Ishikawa (cell line): ENCODE results near the gene WNT4.

ENCODE experiments used
- CEBPB ChIP-seq: IDR thresholded peaks from 2 replicates; pipeline ENCODE4 v1.6.1; 2012
- EGR1 ChIP-seq: IDR thresholded peaks from 2 replicates; pipeline ENCODE4 v1.6.1; 2012
- EP300 ChIP-seq: IDR thresholded peaks from 2 replicates; pipeline ENCODE4 v1.6.1; 2012; ENCODE audit warnings: borderline replicate concordance
- NFIC ChIP-seq: IDR thresholded peaks from 2 replicates; pipeline ENCODE4 v1.6.1; 2012
- RAD21 ChIP-seq: IDR thresholded peaks from 2 replicates; pipeline ENCODE4 v1.6.1; 2012; ENCODE audit warnings: low read depth
- TAF1 ChIP-seq: IDR thresholded peaks from 2 replicates; pipeline ENCODE4 v1.6.1; 2012; ENCODE audit warnings: low read depth, mild to moderate bottlenecking
- TCF12 ChIP-seq: IDR thresholded peaks from 2 replicates; pipeline ENCODE4 v1.6.1; 2012; ENCODE audit warnings: low read depth
- TEAD4 ChIP-seq: IDR thresholded peaks from 2 replicates; pipeline ENCODE4 v1.6.1; 2012
- YY1 ChIP-seq: IDR thresholded peaks from 2 replicates; pipeline ENCODE4 v1.6.1; 2012; ENCODE audit warnings: low read depth
- ZBTB7A ChIP-seq: IDR thresholded peaks from 2 replicates; pipeline ENCODE4 v1.6.1; 2012; ENCODE audit warnings: low read depth
- TF ChIP-seq, protein P1 (sequence below): IDR thresholded peaks from 2 replicates; pipeline ENCODE4 v1.6.1; 2012; ENCODE audit warnings: low read depth, mild to moderate bottlenecking
- TF ChIP-seq, protein P2 (sequence below): IDR thresholded peaks from 2 replicates; pipeline ENCODE4 v1.6.1; 2012
- TF ChIP-seq, protein P3 (sequence below): IDR thresholded peaks from 2 replicates; pipeline ENCODE4 v1.6.1; 2012

DNA sequence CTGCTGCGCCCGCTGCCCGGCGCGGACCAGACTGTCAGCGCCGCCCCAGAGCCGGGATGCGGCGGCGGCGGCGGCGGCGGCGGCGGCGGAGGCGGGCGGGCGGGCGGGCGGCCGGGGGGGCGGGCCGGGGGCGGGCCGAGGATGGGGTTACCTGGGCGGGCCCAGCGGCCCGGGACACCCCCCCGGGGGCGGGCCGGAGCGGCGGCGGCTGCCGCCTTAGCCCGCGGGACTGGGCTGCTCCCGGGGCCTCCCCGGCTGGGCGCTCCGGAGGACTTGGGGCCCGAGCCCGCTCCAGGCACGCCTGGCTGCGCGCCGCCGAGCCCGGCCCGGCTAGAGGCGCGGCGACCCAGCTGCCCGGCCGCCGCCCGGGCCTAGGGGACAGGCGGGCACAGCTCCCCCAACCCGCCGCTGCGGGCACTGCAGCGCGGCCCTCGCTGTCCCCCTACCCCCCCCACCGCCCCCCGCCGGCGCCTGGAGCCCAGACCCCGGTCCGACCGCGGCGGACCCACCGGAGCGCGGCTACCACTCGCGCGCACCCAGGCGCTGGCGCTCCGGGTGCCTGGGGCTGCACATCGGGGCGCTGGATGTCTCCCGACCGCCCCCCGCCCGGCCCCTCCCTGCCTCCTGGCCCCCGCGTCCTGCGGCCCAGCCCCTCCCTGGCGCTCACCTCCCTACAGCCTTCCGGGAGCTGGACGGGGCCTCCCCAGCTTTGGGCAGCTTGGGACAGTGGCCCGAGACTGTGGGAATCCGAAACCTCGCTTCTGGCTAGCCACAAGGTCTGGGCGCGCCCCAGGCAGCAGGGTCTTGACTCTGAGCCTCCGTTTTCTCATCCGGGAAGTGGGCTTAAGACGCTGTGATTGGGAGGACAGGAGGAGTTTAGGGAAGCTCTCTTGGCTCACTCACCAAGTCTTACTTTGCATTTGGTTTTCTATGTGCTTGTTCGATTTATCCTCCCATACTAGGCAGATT lies at the start of gene WNT4:
- TF ChIP-seq RAD21 (no peak), CEBPB (no peak), TAF1 (no peak), YY1 (no peak), EP300 (no peak), NFIC (no peak), TEAD4 (no peak), TCF12 (no peak), ZBTB7A (no peak), EGR1 (no peak)
- TF ChIP-seq, protein P1, sequence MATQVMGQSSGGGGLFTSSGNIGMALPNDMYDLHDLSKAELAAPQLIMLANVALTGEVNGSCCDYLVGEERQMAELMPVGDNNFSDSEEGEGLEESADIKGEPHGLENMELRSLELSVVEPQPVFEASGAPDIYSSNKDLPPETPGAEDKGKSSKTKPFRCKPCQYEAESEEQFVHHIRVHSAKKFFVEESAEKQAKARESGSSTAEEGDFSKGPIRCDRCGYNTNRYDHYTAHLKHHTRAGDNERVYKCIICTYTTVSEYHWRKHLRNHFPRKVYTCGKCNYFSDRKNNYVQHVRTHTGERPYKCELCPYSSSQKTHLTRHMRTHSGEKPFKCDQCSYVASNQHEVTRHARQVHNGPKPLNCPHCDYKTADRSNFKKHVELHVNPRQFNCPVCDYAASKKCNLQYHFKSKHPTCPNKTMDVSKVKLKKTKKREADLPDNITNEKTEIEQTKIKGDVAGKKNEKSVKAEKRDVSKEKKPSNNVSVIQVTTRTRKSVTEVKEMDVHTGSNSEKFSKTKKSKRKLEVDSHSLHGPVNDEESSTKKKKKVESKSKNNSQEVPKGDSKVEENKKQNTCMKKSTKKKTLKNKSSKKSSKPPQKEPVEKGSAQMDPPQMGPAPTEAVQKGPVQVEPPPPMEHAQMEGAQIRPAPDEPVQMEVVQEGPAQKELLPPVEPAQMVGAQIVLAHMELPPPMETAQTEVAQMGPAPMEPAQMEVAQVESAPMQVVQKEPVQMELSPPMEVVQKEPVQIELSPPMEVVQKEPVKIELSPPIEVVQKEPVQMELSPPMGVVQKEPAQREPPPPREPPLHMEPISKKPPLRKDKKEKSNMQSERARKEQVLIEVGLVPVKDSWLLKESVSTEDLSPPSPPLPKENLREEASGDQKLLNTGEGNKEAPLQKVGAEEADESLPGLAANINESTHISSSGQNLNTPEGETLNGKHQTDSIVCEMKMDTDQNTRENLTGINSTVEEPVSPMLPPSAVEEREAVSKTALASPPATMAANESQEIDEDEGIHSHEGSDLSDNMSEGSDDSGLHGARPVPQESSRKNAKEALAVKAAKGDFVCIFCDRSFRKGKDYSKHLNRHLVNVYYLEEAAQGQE = no peak
- TF ChIP-seq, protein P2, sequence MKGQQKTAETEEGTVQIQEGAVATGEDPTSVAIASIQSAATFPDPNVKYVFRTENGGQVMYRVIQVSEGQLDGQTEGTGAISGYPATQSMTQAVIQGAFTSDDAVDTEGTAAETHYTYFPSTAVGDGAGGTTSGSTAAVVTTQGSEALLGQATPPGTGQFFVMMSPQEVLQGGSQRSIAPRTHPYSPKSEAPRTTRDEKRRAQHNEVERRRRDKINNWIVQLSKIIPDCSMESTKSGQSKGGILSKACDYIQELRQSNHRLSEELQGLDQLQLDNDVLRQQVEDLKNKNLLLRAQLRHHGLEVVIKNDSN = no peak
- TF ChIP-seq, protein P3, sequence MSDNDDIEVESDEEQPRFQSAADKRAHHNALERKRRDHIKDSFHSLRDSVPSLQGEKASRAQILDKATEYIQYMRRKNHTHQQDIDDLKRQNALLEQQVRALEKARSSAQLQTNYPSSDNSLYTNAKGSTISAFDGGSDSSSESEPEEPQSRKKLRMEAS = no peak
